ENCODE measurements around the gene CBX1.

CBX1 gene

DNA sequence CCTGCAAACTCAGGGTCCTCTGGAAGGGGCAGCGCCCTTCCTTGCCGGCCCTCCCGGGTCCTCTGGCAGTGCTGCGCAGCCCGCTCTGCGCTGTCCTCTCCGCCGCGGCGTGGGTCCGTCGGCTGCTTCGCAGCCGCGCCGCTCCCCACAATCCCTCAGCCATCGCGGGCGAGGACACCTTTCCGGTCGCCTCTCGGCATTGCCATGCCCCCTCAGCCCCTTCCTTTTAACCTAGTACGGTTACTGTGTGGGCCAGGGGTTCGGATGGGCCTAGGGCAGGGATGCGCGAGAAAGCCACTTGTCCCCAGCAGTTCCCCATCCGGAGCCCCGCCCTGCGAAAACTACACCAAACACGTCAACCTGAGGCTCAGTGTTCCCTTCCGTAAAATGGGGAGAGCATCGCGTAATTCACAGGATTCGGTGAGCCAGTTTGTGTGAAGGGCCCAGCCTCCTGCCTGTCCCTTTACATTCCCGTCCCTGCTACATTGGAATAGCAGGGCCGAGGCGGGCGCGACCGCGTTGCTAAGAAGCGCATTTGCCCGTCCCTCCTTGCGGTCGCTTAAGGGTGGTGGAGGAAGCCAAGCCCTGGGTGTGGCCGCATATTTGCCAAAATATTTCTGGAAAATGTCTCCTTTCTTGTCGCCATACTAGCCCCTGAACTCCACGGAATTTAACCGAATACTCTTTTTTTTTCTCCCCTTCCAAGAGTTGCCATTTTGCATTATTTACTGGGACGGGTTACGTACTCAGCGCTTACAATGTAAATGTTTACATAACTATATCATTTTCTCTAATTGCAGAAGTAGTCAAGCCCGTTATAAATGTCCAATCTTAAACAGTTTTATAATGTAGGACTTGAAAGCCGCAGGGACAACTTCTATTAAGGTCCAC is 76.9 kb downstream of the CBX1 start:
- peak; percentile 48 for DNase-seq

DNA sequence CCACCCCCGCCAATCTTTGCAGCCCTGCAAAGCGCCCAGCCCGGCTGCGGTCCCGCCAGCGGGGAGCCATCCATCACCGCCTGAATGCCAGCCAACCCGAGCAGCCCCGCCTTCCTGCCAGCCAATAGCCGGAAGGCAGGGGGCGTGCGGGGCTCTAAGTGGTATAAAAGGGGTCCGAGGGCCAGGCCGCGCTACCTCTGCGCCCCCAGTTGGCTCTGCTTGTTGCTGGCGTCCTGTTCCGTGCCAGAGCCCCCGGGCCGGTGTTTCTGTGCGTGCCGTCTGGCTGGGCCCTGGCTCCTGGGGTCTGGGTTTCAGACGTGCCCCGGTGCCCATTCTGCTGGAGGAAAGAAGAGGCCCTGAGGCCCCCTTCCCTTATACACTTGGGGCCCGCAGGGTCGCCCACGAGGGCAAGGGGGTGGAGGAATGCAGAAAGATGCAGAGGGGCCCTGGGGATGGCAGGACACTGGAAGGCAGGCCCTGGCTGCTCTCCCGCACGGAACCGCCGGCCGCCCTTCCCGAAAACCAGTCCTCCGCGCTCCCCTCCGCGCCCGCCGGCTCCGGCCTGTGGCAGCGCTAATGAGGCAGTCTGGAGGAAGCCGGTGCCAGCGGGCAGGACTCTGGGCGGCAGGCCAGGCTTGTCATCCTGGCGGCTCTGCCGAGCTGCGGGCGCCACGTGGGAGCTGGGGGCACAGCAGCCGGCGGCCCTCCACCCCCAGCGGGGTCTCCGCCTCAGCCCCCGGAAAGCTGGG is 77.7 kb downstream of the CBX1 start:
- peak; percentile 39 for DNase-seq

DNA sequence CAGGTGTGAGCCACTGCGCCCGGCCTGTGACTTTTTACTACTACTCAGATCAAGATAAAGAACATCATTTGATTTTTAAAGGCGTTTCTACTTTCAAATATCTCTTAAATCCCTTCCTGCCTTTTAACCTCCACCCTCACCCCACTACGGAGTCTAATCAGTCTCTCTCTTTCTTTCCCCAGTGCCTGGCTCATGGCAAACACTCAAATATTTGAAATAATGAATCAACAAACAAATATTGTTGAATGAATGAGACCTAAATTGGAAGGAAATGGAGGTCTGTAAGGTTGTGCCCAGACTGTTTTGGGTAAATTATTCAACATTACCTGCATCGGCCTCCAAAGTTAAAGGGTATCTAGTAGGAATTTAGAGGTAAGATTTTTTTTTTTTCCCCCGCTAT is 78.4 kb downstream of the CBX1 start:
- no peak for DNase-seq

DNA sequence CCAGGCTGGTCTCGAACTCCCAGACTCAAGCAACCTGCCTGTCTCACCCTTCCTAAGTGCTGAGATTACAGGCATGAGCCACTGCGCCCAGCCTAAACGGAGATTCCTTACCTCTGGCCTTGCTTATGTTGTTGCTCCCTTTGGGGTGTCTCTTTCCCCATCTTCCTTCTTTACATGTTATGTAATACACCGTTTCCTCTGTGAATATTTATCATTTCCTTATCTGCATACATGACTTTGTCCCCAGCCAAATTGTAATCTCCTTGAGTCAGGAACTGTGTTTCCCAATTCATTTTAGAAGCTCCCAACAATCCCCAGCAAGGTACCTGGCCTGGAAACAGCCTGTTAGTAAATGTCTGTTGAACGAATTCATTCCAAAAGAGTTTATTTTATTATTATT is 79.3 kb downstream of the CBX1 start:
- no peak for DNase-seq
